AG09309 (cell line): ENCODE results near the gene SLC19A2.

Experiments used
- DNase-seq: peaks from one replicate; pipeline ENCODE4 v3.0.0-alpha.2; 2010; ENCODE audit warnings: low read depth
- H3K4me3 ChIP-seq: 2 replicates; pipeline ENCODE4 v1.5.1; 2011; ENCODE audit warnings: mild to moderate bottlenecking, low read depth, low read length, moderate library complexity; ENCODE audit not compliant: control insufficient read depth
- CTCF ChIP-seq: IDR thresholded peaks from 2 replicates; pipeline ENCODE4 v1.5.1; 2011; ENCODE audit warnings: mild to moderate bottlenecking, low read depth, low read length, inconsistent platforms; ENCODE audit not compliant: insufficient read depth, control insufficient read depth; ENCODE audit errors: missing control alignments

Gene SLC19A2

GRCh38 chr1:169495046-169495775 is 9.5 kb upstream of the SLC19A2 start:
- TF ChIP-seq CTCF: no peak
- no peak for DNase-seq

DNA sequence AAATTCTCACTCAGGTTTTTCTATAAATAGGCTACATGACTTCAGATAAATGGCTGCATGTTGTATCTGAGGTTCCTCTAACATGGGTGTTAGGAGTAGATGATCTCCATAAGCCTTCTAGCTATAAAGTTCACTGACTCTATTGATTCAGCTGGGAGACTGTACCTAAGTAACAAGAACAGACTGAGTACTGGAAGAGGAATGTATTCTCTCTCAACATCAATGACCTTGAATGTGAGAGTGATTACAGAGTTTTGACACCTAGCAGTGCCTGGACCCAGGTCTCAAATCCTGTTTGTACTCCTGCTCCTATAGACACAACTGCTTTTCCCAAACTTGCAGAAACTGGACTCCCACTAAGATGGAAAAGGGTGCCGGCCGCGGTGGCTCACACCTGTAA is 8.6 kb upstream of the SLC19A2 start:
- no peak for DNase-seq
- no peak for TF ChIP-seq CTCF
- no peak overlapping the region for H3K4me3 ChIP-seq

More at GRCh38 chr1:169495046-169495775, 9.5 kb upstream of the SLC19A2 start:
- no peak overlapping the region for H3K4me3 ChIP-seq

DNA sequence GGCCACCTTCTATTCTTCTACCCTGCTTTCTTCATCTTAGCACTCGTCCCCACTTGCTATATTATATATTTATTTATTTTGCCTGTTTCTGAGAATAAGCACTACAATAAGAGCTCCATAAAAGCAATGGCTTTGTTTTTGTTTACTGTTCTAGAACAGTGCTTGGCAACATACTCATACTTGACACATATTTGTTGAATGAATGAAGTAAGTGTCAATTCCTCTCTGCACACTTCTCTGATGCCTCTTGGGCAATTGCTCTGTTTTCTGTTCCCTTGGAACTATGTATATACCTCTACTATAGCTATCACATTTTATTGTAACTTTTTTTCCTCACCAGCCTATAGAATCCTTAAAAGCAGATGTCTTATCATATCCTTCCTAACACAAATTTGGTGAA is 7.5 kb upstream of the SLC19A2 start:
- H3K4me3 ChIP-seq: no peak overlapping the region
- DNase-seq: no peak
- no peak for TF ChIP-seq CTCF

GRCh38 chr1:169491845-169492281 is 6.1 kb upstream of the SLC19A2 start:
- H3K4me3 ChIP-seq: no peak overlapping the region
- no peak for DNase-seq
- TF ChIP-seq CTCF: no peak

- no peak for DNase-seq
- no peak overlapping the region for H3K4me3 ChIP-seq
- no peak for TF ChIP-seq CTCF
These were observed 2.4 kb upstream of the SLC19A2 start for GRCh38 chr1:169488157-169488556.

DNA sequence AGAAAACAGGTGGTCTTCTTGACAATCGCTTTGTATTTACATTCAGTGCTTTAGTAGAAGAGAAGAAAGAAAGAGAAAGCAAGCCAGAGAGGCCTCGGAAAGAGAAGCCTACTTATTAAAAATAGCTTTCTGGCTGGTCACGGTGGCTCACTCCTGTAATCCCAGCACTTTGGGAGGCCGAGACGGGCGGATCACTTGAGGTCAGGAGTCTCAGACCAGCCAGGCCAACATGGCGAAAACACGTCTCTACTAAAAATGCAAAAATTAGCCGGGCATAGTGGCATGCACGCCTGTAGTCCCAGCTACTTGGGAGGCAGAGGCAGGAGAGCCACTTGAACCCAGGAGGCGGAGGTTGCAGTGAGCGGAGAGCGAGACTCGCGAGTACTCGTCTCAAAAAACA is 1.8 kb upstream of the SLC19A2 start:
- H3K4me3 ChIP-seq: no peak overlapping the region
- TF ChIP-seq CTCF: no peak
- no peak for DNase-seq
